ENCODE data around the gene INO80E. TPM values are rescaled to one million over a fixed set of nuclear protein-coding genes. Genes with fewer than 3 reads are reported as not detected.

Gene INO80E
- polyA plus RNA-seq, 1 of the 3 experiments (the other 2 are of a cell fraction): 46.6 TPM

GRCh38 chr16:30027588-30028437, 31.8 kb downstream of the INO80E start:
- H3K4me2 ChIP-seq: no peak overlapping the region
- CTCF ChIA-PET: interaction anchor here (1.0 to 1.3 kb wide), 5 partner anchors 20 to 212 kb away, joined by 3 to 4 read pairs (median 3); partner anchors contain the start of gene PAGR1
- no peak for DNase-seq
- TF ChIP-seq YY1 (IDR thresholded peaks at IDR 0.05; ENCODE audit: low read depth) (no peak), TEAD4 (IDR thresholded peaks at IDR 0.05; ENCODE audit: borderline replicate concordance, insufficient read depth) (no peak), POLR2AphosphoS5 (IDR thresholded peaks at IDR 0.05; ENCODE audit: low read depth, low read length) (no peak), USF1 (IDR thresholded peaks at IDR 0.05; ENCODE audit: borderline replicate concordance, low read depth) (no peak), FOXJ3 (CRISPR knock-in tag; IDR thresholded peaks at IDR 0.05) (no peak), IRF3 (IDR thresholded peaks at IDR 0.05; ENCODE audit: low read depth, low read length) (no peak), FOSL2 (IDR thresholded peaks at IDR 0.05; ENCODE audit: borderline replicate concordance, low read depth) (no peak), ELF1 (IDR thresholded peaks at IDR 0.05) (no peak), GABPA (IDR thresholded peaks at IDR 0.05; ENCODE audit: low read depth) (no peak), JUND (IDR thresholded peaks at IDR 0.05) (no peak), GATA2 (CRISPR knock-in tag; IDR thresholded peaks at IDR 0.05) (no peak), MXI1 (IDR thresholded peaks at IDR 0.05; ENCODE audit: low read depth, low read length) (no peak), TAF1 (IDR thresholded peaks at IDR 0.05; ENCODE audit: borderline replicate concordance, low read depth, low read length) (no peak), USF2 (IDR thresholded peaks at IDR 0.05; ENCODE audit: borderline replicate concordance, low read depth, low read length) (no peak), EP300 (IDR thresholded peaks at IDR 0.05; ENCODE audit: borderline replicate concordance in 1 of 2, low read depth in 1 of 2, low read length in 1 of 2) (no peak), RXRA (IDR thresholded peaks at IDR 0.05; ENCODE audit: borderline replicate concordance, low read depth) (no peak), FOXM1 (IDR thresholded peaks at IDR 0.05; ENCODE audit: low read depth) (no peak), SIN3A (IDR thresholded peaks at IDR 0.05; ENCODE audit: borderline replicate concordance, low read depth, low read length) (no peak), MEF2A (IDR thresholded peaks at IDR 0.05; ENCODE audit: borderline replicate concordance, low read depth) (no peak), SMC3 (IDR thresholded peaks at IDR 0.05; ENCODE audit: low read depth, low read length) (no peak)
- no peak overlapping the region for H3K27ac ChIP-seq (ENCODE audit: low read depth in 2 of 2, low read length in 1 of 2)
- H3F3A ChIP-seq (replicated peaks; ENCODE audit: insufficient read depth): no peaks in the 10 kb centered on the region
- H3K9me2 ChIP-seq: no peaks in the 10 kb centered on the region
- no peaks in the 10 kb centered on the region for H3K27me3 ChIP-seq (ENCODE audit: insufficient read depth)
- H4K20me1 ChIP-seq (ENCODE audit: insufficient read depth): no peaks in the 10 kb centered on the region
- H3K4me1 ChIP-seq (ENCODE audit: control insufficient read depth in 1 of 2, insufficient read depth in 2 of 2, low read depth in 1 of 2, low read length in 1 of 2): peaks cover 6 to 28% of the 10 kb centered on the region in 2 experiments; a peak in 2 of 4 replicates
- whole genome bisulfite sequencing (ENCODE audit: low lambda C conversion rate): 69% methylated on average over 13 of the region's 13 CpGs
- no peak overlapping the region for H2AFZ ChIP-seq (ENCODE audit: low read depth)
- no peak overlapping the region for H3K9ac ChIP-seq
- no peak overlapping the region for H3K4me3 ChIP-seq (ENCODE audit: low read depth in 2 of 2, low read length in 1 of 2)
- H3K79me2 ChIP-seq (ENCODE audit: insufficient read depth): no peaks in the 10 kb centered on the region
- POLR2A ChIA-PET: interaction anchor here (0.5 kb wide), 1 partner anchor 218 kb away, joined by 3 read pairs; no protein-coding TSS in a partner anchor
- H3K36me3 ChIP-seq (replicated peaks in 1 of 2; ENCODE audit: control insufficient read depth in 1 of 2, insufficient read depth in 2 of 2, low read length in 1 of 2): no peaks in the 10 kb centered on the region
- H3K9me3 ChIP-seq: no peaks in the 10 kb centered on the region

Data from SK-N-SH (cell line).